GM03348 (cell line): Measurements from ENCODE around the gene C6orf52.
"Not testable (repeated sequence)": the region's sequence is repeated elsewhere in the genome, so short reads cannot be mapped to it uniquely, and the experiment has no call there.

Experiments
- DNase-seq: peaks from one replicate; pipeline ENCODE4 v3.0.0; 2012; ENCODE audit warnings: low spot score

Gene C6orf52

GRCh38 chr6:10694302-10695085, at the start of gene C6orf52, which contains the start of gene PAK1IP1:
Gene C6orf52, minus strand, starts transcription at chr6:10694616. Its CDS starts 7,066 bp downstream, at chr6:10687550.
Gene PAK1IP1, plus strand, starts transcription at chr6:10694972. Its CDS starts 14 bp downstream, at chr6:10694986.
- peak; percentile 96 for DNase-seq

- no peak for DNase-seq
Observed at GRCh38 chr6:10743515-10743914, 49.1 kb upstream of the C6orf52 start.

GRCh38 chr6:10742251-10742650, 47.8 kb upstream of the C6orf52 start:
- no peak for DNase-seq

- DNase-seq, result not testable (repeated sequence)
Observed at GRCh38 chr6:10741643-10742042, 47.2 kb upstream of the C6orf52 start.

GRCh38 chr6:10740061-10740460, 45.6 kb upstream of the C6orf52 start:
- DNase-seq, result no peak

GRCh38 chr6:10736731-10737130, 42.3 kb upstream of the C6orf52 start:
- DNase-seq, result no peak

GRCh38 chr6:10733863-10734262, 39.4 kb upstream of the C6orf52 start:
- DNase-seq, result no peak

- DNase-seq, result no peak
Observed at GRCh38 chr6:10733151-10733715, 38.8 kb upstream of the C6orf52 start.

GRCh38 chr6:10730254-10730653, 35.8 kb upstream of the C6orf52 start:
- no peak for DNase-seq

- DNase-seq, result no peak
Observed at GRCh38 chr6:10725716-10726115, 31.3 kb upstream of the C6orf52 start.

GRCh38 chr6:10725044-10725443, 30.6 kb upstream of the C6orf52 start:
- DNase-seq, result no peak

- no peak for DNase-seq
Observed at GRCh38 chr6:10723567-10723881, 29.1 kb upstream of the C6orf52 start.

GRCh38 chr6:10722820-10723566, 28.6 kb upstream of the C6orf52 start, which contains the start of gene TMEM14C:
Gene TMEM14C, plus strand, starts transcription at chr6:10723070. Its CDS starts 1,544 bp downstream, at chr6:10724614.
- peak; percentile 98 for DNase-seq

- DNase-seq, result no peak
Observed at GRCh38 chr6:10722570-10722819, 28.1 kb upstream of the C6orf52 start.

- DNase-seq, result no peak
Observed at GRCh38 chr6:10721850-10722569, 27.6 kb upstream of the C6orf52 start.

GRCh38 chr6:10720960-10721849, 26.8 kb upstream of the C6orf52 start:
- not testable (repeated sequence) for DNase-seq

GRCh38 chr6:10720265-10720959, 26.0 kb upstream of the C6orf52 start:
- peak; percentile 22 for DNase-seq

- peak; percentile 13 for DNase-seq
Observed at GRCh38 chr6:10719964-10720264, 25.5 kb upstream of the C6orf52 start.

- no peak for DNase-seq
Observed at GRCh38 chr6:10719296-10719963, 25.0 kb upstream of the C6orf52 start.

GRCh38 chr6:10713962-10714361, 19.5 kb upstream of the C6orf52 start:
- DNase-seq, result no peak

- no peak for DNase-seq
Observed at GRCh38 chr6:10696655-10697054, 2.2 kb upstream of the C6orf52 start.
